Right ventricle myocardium inferior (tissue), 1 donor: ENCODE measurements around the gene ANK3. TPM values are rescaled to one million over a fixed set of nuclear protein-coding genes. Genes with fewer than 3 reads are reported as not detected.

ENCODE experiments used
- ATAC-seq: fragments of 200-7000 bp; cut with Tn5 transposase; one replicate; pipeline ENCODE4 v1.9.1; 2020; ENCODE audit warnings: mild to moderate bottlenecking, moderate library complexity
- DNase-seq: peaks from one replicate; pipeline ENCODE4 v3.0.0; 2021; ENCODE audit errors: missing footprints
- intact Hi-C: fragments of 100-400 bp; cut with DNase I; formaldehyde crosslinking; loops from one replicate; pipeline ENCODE4 v1.11.0; 2022
- total RNA-seq: library from RNA; stranded (reverse); fragmentation: NEBNext Ultra II Directional; extraction: Animal tissue kit (Norgen Biotek cat#: 25700); gene quantifications from one replicate; pipeline ENCODE4 v1.2.1, GENCODE V29; 2021
- donor health status: DM: no; HTN: yes; CAD: no; lungs with severe emphysema.

The ANK3 gene
- total RNA-seq, 1 donor from 2014 or later: 216 TPM

- DNase-seq: no peak
- ATAC-seq: no peak
- intact Hi-C loops: no loop called here
Observed at GRCh38 chr10:60008816-60009215, 380.9 kb downstream of the ANK3 start.

GRCh38 chr10:60006062-60006461 is 383.6 kb downstream of the ANK3 start:
- ATAC-seq (no peak), DNase-seq (no peak)
- intact Hi-C loops: no loop called here

- no peak for DNase-seq
- ATAC-seq: no peak
- intact Hi-C loops: no loop called here
Observed at GRCh38 chr10:60003651-60004523, 385.8 kb downstream of the ANK3 start.

GRCh38 chr10:60000747-60001146 is 388.9 kb downstream of the ANK3 start:
- intact Hi-C loops: no loop called here
- DNase-seq (no peak), ATAC-seq (no peak)

- DNase-seq (no peak), ATAC-seq (no peak)
- intact Hi-C loops: no loop called here
Observed at GRCh38 chr10:59997827-59998525, 391.7 kb downstream of the ANK3 start.

GRCh38 chr10:59995862-59996261 is 393.8 kb downstream of the ANK3 start:
- DNase-seq (no peak), ATAC-seq (no peak)
- intact Hi-C loops: no loop called here

- intact Hi-C loops: no loop called here
- ATAC-seq (no peak), DNase-seq (no peak)
Observed at GRCh38 chr10:59993931-59994330, 395.7 kb downstream of the ANK3 start.

GRCh38 chr10:59991661-59992060 is 398.0 kb downstream of the ANK3 start:
- intact Hi-C loops: no loop called here
- DNase-seq (no peak), ATAC-seq (peak; percentile 62)

- ATAC-seq (no peak), DNase-seq (no peak)
- intact Hi-C loops: no loop called here
Observed at GRCh38 chr10:59991117-59991516, 398.6 kb downstream of the ANK3 start.

- ATAC-seq (no peak), DNase-seq (no peak)
- intact Hi-C loops: no loop called here
Observed at GRCh38 chr10:59985639-59986038, 404.0 kb downstream of the ANK3 start.

- intact Hi-C loops: no loop called here
- DNase-seq (no peak), ATAC-seq (no peak)
Observed at GRCh38 chr10:59984415-59984814, 405.3 kb downstream of the ANK3 start.

GRCh38 chr10:59980356-59980755 is 409.3 kb downstream of the ANK3 start:
- DNase-seq (no peak), ATAC-seq (no peak)
- intact Hi-C loops: no loop called here

GRCh38 chr10:59977486-59977885 is 412.2 kb downstream of the ANK3 start:
- intact Hi-C loops: no loop called here
- ATAC-seq (no peak), DNase-seq (no peak)

GRCh38 chr10:59976909-59977308 is 412.8 kb downstream of the ANK3 start:
- intact Hi-C loops: no loop called here
- no peak for ATAC-seq
- no peak for DNase-seq
